KMS-11 (cell line): ENCODE measurements around the gene ITCH.

ENCODE experiments used
- H2AFZ ChIP-seq: fragments of 200-600 bp; sonication (generic); 2 replicates; pipeline ENCODE4 v1.6.1; 2016; ENCODE audit warnings: antibody characterized with exemption, mixed run types, low read depth
- H3K27ac ChIP-seq: fragments of 200-600 bp; sonication (generic); 2 replicates; pipeline ENCODE4 v1.6.1; 2016; ENCODE audit warnings: mild to moderate bottlenecking, mixed run types
- H3K27me3 ChIP-seq: fragments of 200-600 bp; sonication (generic); 2 replicates; pipeline ENCODE4 v1.6.1; 2017; ENCODE audit warnings: mild to moderate bottlenecking, low read depth, mixed run types, moderate library complexity; ENCODE audit not compliant: insufficient read depth
- H3K36me3 ChIP-seq: fragments of 200-600 bp; sonication (generic); 2 replicates; pipeline ENCODE4 v1.6.1; 2017; ENCODE audit warnings: mild to moderate bottlenecking, mixed run types; ENCODE audit not compliant: insufficient read depth
- H3K4me1 ChIP-seq: fragments of 200-600 bp; sonication (generic); 2 replicates; pipeline ENCODE4 v1.6.1; 2016; ENCODE audit warnings: mild to moderate bottlenecking, low read depth, mixed run types; ENCODE audit not compliant: poor library complexity, severe bottlenecking
- H3K4me2 ChIP-seq: fragments of 200-600 bp; sonication (generic); 2 replicates; pipeline ENCODE4 v1.7.0; 2016; ENCODE audit warnings: mild to moderate bottlenecking, mixed run types
- H3K4me3 ChIP-seq: fragments of 200-600 bp; sonication (generic); IDR thresholded peaks from 2 replicates; pipeline ENCODE4 v1.6.1; 2017; ENCODE audit warnings: low read depth, low read length, mixed read lengths; ENCODE audit not compliant: insufficient read depth
- H3K79me2 ChIP-seq: fragments of 200-600 bp; sonication (generic); 2 replicates; pipeline ENCODE4 v1.6.1; 2016; ENCODE audit warnings: low read depth, mixed run types; ENCODE audit not compliant: insufficient read depth
- H3K9ac ChIP-seq: fragments of 200-600 bp; sonication (generic); 2 replicates; pipeline ENCODE4 v1.6.1; 2016; ENCODE audit warnings: mild to moderate bottlenecking, mixed run types
- H4K20me1 ChIP-seq: fragments of 200-600 bp; sonication (generic); 2 replicates; pipeline ENCODE4 v1.6.1; 2016; ENCODE audit warnings: mild to moderate bottlenecking, mixed run types; ENCODE audit not compliant: insufficient read depth
- TF ChIP-seq, protein P1 (sequence below): fragments of 200-600 bp; sonication (generic); conservative IDR thresholded peaks from 2 replicates; pipeline ENCODE4 v1.6.1; 2017; ENCODE audit warnings: low read depth, mild to moderate bottlenecking, antibody characterized with exemption, low read length, moderate library complexity, mixed read lengths

ITCH gene

DNA sequence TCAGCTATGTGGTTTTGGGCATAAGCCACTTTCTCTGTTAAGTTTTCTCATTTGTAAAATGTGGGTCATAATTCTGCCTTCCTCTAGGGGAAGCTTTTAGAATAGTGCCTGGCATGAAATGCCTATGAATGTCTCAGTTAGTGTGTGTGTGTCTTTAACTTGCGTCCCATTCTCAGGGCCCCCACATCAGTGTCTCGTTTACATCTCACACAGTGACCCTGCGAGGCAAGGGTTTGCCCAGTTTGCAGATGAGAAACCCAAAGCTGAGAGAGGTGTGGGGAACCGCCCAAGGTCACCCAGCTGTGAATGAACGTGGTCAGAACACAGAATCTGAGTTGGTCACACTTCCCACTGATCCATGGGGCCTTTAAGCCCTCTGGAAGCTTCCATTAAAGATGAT is 167.3 kb downstream of the ITCH start:
- H3K27me3 ChIP-seq: no peaks in the 10 kb centered on the region
- no peak overlapping the region for H3K9ac ChIP-seq
- TF ChIP-seq, protein P1, sequence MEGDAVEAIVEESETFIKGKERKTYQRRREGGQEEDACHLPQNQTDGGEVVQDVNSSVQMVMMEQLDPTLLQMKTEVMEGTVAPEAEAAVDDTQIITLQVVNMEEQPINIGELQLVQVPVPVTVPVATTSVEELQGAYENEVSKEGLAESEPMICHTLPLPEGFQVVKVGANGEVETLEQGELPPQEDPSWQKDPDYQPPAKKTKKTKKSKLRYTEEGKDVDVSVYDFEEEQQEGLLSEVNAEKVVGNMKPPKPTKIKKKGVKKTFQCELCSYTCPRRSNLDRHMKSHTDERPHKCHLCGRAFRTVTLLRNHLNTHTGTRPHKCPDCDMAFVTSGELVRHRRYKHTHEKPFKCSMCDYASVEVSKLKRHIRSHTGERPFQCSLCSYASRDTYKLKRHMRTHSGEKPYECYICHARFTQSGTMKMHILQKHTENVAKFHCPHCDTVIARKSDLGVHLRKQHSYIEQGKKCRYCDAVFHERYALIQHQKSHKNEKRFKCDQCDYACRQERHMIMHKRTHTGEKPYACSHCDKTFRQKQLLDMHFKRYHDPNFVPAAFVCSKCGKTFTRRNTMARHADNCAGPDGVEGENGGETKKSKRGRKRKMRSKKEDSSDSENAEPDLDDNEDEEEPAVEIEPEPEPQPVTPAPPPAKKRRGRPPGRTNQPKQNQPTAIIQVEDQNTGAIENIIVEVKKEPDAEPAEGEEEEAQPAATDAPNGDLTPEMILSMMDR: no peak
- peaks cover 15% of the 10 kb centered on the region for H3K4me1 ChIP-seq
- H3K4me2 ChIP-seq: no peak overlapping the region
- H3K27ac ChIP-seq: no peak overlapping the region
- H3K4me3 ChIP-seq: no peak overlapping the region
- no peaks in the 10 kb centered on the region for H4K20me1 ChIP-seq
- peaks cover 5% of the 10 kb centered on the region; the same call in 1 of the 2 replicates for H3K79me2 ChIP-seq
- H2AFZ ChIP-seq: no peak overlapping the region
- peaks cover 11% of the 10 kb centered on the region; the same call in 1 of the 2 replicates for H3K36me3 ChIP-seq

DNA sequence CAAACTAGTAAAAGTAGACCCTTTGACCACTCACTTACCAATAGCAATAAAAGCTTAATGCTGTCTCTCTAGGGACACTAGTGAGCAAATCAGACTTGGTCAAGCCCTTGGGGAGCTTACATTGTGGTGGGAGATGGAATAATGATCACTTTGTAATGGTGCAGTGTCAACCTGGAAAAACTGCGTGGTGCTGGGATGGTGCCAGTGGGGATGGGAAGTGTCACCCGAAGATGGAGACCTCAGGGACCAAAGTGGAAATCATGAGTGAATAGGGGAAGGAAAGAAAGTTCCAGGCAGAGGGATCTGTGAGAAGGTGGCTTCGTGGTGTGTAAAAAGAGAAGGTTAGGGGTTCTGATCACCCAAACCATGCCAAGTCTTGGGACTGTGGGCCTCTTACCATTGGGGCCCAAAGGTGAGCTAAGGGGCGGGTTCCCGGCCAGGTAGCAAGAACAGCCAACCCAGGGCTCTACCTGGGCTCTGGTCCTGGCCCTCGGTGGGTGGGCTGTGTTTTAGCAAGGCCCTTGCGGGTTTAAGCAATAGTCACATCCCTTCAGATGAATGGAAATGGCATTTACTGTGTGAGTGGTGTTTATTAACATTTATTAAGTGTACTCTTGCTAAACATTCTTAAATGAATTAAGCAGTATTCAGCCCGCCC is 168.7 kb downstream of the ITCH start:
- Histone ChIP-seq H3K4me2 (no peak overlapping the region), H3K27ac (no peak overlapping the region), H3K79me2 (no peaks in the 10 kb centered on the region; the same call in 1 of the 2 replicates), H3K4me3 (no peak overlapping the region), H3K27me3 (no peaks in the 10 kb centered on the region), H3K36me3 (peaks cover 6% of the 10 kb centered on the region; the same call in 1 of the 2 replicates), H2AFZ (no peak overlapping the region), H3K4me1 (peaks cover 15% of the 10 kb centered on the region), H4K20me1 (no peaks in the 10 kb centered on the region), H3K9ac (no peak overlapping the region)
- TF ChIP-seq, protein P1: no peak

DNA sequence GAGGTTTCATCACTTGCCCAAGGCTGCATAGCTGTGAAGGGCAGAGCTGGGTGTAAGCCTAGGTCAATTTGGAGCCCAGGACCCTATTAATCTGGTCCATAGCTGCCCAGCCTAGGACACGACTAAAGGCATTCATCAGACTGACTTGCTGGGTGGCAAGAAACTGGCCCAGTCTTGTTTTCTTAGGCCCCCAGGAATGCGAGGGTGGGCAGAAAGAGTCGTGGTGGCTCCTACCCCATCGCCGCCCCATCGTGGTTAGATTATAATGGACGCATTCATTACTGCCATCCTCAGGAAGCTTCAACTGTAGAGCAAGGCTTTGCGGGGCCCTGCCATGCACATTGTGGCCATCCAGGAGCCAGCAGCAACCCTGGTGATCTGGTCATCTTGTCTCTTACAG is 169.2 kb downstream of the ITCH start:
- TF ChIP-seq, protein P1: no peak
- no peak overlapping the region for H3K4me3 ChIP-seq
- H3K27me3 ChIP-seq: no peaks in the 10 kb centered on the region
- no peak overlapping the region for H3K4me2 ChIP-seq
- no peak overlapping the region for H3K9ac ChIP-seq
- peaks cover 5% of the 10 kb centered on the region; the same call in 1 of the 2 replicates for H3K36me3 ChIP-seq
- no peaks in the 10 kb centered on the region for H3K79me2 ChIP-seq
- H4K20me1 ChIP-seq: no peaks in the 10 kb centered on the region
- H2AFZ ChIP-seq: no peak overlapping the region
- no peak overlapping the region for H3K27ac ChIP-seq
- peaks cover 15% of the 10 kb centered on the region for H3K4me1 ChIP-seq

DNA sequence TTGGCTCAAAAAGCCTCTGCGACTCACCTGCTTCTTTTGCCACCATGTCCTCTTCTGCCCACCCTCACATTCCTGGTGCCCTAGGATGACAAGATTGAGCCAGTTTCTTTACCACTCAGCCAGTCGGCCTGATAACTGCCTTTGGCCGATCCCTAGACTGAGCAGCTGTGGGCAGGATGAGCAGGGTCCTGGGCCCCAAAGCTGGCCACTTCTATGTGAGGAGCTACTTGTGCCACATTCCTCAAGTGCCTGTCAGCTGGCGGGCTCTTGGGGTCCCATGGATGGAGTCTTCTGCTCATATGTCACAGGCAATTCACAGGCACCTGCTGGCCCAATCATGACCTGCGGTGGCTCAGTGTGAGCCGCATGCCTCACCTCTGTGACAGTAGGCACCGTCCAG is 169.7 kb downstream of the ITCH start:
- Histone ChIP-seq H3K4me3 (no peak overlapping the region), H3K4me1 (peaks cover 15% of the 10 kb centered on the region), H3K27ac (no peak overlapping the region), H3K79me2 (no peaks in the 10 kb centered on the region), H4K20me1 (no peaks in the 10 kb centered on the region), H3K36me3 (peaks cover 5% of the 10 kb centered on the region; the same call in 1 of the 2 replicates), H2AFZ (no peak overlapping the region), H3K9ac (no peak overlapping the region), H3K27me3 (no peaks in the 10 kb centered on the region), H3K4me2 (no peak overlapping the region)
- TF ChIP-seq, protein P1: no peak
